Stimulated activated CD4-positive, alpha-beta T cell treated with anti-CD3 and anti-CD28 coated beads, Interleukin-1b, Interleukin-23, amount 100 ng/mL, for 24 hours (primary cell): ENCODE measurements around the gene TGFBRAP1.
A peak's percentile ranks its signal among the peaks of the same experiment; 100 is the strongest.

ENCODE experiments used
- DNase-seq, 4 experiments: peaks; one replicate each; pipeline ENCODE4 v3.0.0-alpha.2; 2020; ENCODE audit warnings: low read depth in 4 of 4, low spot score in 1 of 4

Gene TGFBRAP1

DNA sequence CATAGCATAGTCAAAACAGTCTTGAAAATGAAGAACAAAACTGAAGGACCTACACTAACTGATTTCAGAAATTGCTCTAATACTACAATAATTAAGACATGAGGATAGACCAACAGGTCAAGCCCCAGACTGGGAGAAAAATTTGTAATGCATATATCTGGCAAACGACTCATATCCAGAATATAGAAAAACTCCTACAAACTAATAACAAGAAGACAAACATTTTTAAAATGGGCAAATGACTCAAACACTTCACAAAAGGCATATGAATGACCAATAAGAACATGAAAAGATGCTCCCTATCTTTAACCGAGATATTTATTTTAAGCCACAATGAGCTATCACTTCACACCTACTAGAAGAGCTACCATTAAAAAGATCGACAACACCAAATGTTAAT lies 14.2 kb downstream of the TGFBRAP1 start:
- DNase-seq: no peak

DNA sequence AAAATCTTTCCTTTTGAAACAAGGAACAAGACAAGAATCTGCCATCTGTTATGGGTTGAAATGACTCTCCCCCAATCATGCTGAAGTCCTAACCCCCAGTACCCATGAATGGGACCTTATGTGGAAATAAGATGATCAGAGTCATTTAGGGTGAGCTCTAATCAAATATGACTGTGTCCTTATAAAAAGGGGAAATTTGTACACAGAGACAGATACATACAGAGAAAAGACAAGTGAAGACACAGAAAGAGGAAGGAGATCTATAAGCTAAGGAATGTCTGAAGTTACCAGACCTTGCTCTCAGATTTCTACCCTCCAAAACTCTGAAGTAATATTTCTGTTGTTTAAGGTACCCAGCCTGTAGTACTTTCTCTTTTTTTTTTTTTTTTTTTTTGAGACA lies 15.7 kb downstream of the TGFBRAP1 start:
- no peak for DNase-seq

DNA sequence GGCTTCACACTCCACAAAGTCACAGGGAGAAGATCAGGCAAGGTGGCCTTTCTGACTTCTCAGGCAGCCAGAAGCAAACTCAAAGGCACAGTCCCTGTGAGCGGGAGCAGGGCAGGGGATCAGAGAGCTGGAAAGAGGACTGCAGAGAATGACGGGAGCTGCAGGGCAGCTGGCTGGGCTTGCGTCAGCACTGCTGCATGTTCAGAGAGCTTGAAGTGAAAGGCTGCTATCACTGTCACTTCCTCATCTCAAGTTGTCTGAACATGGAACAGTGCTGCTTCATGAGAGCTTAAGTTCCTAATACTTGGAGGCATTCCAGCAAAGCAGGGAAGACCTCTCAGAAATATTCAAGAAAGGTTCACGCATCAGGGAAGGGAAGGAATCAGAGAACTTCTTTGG lies 20.4 kb downstream of the TGFBRAP1 start:
- no peak for DNase-seq

DNA sequence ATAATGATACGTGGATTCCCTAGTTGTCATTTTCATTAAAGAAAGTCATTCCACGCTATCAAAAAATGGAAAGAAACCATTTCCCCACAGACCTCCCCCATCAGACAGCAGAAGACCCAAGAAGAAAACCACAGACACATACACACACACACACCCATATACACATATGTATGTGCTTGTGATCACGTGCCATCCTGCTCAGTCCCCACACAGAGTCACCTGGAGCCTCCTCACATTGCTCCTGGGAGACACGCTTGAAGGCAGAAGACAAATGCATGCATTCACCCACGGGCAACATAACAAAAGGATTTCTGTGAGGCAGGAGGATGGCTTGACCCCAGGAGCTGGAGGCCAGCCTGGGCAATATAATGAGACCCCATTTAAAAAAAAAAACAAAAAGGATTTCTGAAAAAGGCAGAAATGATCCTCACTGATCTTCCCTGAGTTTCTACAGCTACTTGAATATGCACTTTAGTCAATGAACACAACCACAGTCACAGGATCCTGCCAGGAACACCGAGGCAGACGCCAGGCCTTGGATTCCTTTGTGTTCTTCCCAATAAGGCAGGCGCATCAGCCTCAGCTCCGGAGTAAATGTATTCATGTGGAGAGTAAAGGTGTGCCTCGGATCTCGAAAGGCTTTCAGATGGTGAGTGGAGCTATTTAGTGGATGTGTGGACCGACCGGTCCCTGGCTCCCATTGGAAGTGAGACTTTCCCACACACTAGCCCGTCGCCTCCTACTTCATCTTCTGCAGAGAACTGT lies 21.0 kb downstream of the TGFBRAP1 start:
- no peak for DNase-seq

DNA sequence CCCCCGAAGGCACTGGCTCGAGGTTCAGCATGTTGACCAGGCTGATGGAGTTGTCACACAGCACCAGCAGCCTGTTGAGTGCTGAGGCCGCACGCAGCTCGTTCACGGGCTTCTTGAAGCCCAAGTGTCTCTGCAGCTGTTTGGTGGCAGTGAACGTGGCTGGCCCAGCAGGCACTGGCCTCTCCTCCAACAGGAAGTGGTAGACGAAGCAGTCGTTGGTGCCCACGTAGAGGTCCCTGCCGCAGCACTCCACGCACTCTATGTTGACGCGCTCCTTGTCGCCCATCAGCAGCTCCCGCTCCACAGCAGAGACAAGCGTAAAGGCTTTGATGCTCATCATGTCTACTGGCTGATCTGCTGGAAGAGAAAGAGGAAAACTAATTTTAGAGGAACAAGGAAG lies 21.6 kb downstream of the TGFBRAP1 start:
- no peak for DNase-seq

DNA sequence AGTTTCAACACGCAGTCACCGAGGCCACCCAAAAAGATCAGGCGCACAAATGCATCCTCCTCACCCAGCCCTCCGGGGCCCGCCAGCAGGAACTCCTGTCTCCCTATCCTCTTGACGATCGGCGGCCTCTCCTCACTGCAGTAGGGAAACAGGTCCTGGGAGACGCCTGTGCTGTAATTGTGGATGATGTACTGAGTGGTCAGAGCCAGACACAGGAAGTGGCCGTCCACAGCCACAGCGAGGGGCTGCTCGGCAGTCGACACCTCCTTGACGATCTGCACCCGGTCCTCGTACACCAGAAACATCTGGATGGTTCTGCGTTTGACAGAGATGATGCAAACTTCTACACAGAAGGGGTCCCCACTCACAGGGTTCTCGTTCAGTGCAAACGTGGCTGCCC lies 22.0 kb downstream of the TGFBRAP1 start:
- DNase-seq: no peak

DNA sequence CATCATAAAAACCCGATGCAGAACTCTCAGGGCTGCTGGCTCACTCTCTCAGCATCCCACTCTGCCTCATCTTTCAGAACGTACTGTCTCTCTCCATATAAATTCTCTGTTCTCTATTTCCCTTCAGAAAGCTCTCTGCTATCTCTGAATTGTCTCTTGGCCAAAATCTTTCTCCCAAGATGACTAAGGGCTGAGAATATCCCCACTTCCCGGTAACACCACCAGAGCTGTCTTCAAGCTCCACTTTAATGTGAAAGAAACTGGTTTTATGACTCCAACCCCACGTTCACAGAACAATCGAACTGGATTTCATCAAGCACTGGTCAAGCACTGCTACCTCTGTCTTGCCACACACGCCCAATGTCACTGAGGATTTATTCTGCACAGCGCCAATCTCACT lies 22.4 kb downstream of the TGFBRAP1 start:
- no peak for DNase-seq

DNA sequence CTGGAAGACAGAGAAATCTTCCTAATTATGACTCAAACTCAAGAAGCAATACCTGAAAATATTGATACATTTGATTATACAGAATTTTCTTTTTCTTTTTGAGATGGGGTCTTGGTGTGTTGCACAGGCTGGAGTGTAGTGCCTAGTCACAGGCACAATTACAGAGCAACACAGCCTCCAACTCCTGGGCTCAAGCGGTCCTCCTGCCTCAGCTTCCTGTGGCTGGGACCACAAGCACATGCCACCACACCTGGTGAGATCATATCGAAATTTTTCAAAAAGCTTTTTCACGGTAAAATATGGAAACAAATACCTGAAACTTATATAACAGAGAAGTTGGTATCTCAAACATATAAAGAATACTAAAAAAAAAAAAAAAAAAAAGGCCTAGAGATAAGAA lies 27.9 kb downstream of the TGFBRAP1 start:
- DNase-seq: no peak

DNA sequence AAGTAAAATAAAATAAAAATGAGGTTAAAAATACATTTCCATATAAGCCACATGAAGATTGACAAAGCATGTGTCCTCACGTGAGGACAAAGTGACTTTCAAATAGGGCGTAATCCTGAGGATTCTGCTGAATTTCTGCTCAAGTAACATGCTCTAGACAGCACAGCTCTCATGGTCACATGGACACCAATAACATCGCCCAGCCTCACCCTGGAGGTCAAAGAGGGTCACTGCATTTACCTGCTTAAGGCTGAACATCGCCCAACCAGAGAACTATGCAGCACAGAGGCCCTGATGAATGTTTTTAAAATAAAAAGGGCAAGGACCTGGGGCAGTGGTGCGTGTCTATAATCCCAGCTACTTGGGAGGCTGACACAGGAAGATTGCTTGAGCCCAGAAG lies 30.2 kb downstream of the TGFBRAP1 start:
- DNase-seq: no peak

DNA sequence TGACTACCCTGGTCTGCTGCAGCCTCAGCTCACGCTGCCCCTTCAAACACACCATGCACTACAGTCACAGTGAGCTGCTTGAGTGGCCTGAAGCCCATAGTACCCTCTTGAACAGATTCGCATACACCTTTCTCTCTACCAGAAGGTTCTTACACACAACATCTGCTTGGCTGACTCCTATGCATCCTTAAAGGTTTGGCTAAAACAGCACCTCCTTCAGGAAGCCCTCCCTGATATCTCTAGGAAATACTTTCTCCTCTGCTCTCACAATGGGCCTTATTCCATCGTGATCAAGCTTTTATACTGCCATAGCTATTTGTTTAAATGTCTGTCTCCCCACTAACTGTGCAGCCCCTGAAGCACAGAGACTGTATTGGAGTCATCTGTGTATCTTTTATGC lies 31.5 kb downstream of the TGFBRAP1 start:
- no peak for DNase-seq

DNA sequence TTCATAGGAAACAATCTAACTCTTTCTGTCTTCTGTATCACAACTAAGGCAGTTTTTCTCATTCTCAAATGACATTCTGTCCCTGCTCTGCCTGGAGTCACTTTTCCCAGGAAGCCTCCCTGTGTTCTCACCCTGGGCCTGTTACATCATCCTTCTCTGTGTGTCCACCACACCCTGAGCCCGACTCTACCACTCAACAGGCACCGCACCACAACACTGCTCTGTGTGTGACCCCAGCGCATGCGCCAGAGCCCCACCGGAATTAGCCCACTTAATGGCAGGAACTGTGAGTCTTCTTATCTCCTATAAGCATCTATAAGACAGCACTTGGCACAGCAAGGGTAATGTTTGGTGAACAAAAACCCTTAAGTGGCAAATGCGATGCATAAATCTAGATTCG lies 32.3 kb downstream of the TGFBRAP1 start:
- DNase-seq: no peak

DNA sequence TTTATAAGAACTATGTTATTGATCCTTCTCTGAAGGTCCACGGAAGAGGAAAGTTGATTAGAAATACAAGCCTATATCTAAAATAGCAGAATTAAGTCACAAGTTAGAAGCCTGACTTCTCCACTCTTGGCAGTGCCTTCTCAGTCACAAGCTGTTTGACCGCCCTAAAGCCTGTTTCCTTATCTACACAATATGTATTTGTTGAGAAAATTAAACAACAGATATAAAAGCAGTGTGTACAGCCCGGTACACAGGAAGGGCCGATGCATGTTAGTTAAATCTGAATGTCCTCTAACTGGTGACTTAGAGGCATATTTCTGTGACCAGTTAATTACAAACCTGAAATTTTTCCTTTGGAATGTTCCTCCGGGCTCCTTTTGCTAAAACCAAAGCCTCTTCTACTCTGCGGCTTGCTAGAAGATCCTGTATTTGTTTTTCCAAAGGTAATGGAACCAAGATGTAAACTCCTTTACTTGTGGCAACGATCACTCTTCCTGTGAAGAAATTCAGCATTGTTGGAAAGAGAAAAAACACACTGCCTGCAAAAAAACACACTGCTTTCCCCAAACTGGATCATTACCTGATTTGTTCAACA lies 33.4 kb downstream of the TGFBRAP1 start:
- DNase-seq: no peak

DNA sequence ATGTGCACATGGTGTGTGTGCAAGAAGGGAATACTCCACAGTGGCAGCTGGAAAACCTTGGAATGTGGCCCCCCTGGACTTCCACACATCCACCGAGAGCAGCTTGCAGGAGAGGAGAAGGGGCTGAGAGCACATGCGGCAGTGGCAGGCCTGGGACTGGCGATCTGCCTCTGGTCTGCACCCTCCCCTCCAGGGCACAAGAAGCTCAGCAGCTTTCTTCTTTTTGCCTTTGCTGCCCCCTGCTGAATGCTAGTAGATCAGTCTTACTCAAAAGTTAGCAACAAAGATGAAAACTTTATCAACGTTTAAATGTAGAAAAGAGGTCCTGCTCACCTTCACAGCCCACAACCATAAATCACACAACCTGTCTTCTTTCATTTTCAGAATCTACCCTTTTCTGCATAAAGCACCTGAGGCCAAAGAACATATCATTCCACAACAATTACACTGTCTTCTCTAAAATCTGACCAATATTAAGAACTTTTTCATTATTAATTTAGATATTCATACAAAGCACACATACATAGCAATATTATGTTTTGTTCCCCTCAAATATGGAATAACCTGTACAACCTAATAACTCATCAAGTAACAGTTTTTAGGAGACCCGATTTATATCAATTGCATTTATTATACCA lies 34.6 kb downstream of the TGFBRAP1 start:
- no peak for DNase-seq

DNA sequence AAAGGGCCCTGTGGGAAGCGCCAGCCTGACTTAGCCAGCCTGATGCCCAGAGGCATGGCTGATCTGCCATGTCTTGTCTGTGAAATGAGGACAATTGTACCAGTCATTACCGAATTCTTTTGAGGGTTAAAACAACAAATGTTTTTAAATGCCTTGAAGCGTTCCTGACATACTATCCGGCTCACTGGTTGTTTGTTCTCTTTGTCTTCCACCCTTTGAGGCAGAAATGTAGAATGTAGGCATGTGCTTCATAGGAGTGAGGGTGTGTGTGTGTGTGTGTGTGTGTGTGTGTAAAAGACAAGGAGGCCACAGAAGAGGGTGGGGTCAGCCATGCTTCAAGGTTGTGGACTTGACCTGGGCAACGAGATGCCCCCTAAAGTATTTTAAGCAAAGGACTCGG lies 35.5 kb downstream of the TGFBRAP1 start:
- no peak for DNase-seq

DNA sequence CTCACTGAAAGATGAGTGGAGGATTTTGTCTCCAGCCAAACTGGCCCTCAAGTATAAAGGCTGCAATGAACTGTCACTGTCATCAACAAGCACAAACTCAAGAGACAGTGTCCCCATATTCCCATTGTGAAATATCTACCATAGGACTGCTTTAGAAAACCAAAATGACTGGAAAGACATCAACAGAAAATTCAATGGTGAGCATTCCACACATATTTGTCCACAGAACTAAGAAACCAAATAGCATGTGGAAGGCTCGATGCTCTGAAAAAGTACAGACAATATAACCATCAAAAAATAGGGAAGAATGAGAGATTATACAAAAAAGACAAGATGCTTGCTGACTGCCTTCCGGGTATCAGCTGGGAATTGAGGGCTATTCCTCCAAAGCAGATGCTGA lies 37.6 kb downstream of the TGFBRAP1 start:
- DNase-seq: no peak

DNA sequence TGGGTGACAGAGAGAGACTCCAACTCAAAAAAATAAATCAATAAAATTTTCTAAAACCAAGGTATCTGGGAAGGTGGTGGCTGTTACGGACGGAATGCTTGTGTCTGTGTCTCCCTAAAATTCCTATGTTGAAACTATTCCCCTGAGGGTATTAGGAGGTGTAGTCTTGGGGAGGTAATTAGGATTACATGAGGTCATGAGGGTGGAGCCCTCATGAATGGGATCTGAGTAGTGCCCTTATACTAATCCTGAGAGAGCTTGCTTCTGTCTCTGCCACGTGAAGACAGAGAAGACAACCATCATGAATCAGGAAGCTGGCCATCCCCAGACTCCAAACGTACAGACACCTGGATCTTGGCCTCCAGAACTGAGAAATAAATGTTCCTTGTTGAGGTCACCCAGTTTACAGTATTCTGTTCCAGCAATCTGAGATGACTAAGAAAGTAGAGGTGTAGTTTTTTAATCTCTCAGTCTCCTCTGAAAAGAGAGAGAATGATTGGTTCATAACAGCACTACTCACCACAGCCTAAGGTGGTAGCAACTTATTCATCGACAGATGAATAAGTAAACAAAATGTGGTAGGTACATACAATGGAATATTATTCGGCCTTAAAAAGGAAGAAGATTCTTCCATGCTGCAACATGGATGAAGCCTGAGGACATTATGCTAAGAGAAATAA lies 38.4 kb downstream of the TGFBRAP1 start:
- DNase-seq: no peak

DNA sequence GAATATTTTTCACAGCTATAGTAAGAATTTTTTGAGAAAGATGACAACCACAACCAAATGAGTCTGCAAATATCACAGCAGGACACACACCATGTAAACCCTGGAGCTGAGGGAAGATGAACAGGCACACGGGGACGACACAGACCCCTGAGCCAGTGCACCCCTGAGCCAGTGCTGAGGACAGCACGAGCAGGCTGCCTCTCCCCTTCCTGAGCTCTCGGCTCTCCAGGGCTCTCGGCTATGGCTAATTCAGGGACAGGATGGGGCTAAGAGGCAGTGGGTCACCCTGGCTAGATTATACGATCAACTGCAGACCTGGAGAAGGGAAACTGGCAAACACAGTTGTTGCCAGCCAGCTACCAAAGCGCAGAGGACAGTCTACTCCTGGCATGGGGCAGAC lies 41.4 kb downstream of the TGFBRAP1 start:
- DNase-seq: no peak

DNA sequence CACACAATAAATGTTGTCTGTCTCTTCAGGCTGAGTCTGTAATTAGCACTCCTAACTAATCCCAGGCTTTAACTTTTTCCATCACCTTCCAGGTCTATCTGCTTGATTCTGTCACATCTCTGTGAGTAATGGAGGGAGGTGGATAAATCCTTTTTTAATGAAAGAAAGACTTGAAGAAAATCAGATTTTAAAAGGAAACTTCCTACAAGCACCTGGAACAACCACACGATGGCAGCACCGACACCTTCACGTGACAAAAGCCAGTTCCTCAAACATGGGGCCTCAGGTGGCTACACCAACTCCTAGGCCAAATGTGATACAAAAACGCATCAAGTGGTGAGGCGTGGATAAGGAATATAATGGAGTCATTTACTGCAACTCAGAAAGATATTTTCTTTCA lies 41.8 kb downstream of the TGFBRAP1 start:
- DNase-seq: peak in 2 of 4 experiments; percentile 11 to 18

DNA sequence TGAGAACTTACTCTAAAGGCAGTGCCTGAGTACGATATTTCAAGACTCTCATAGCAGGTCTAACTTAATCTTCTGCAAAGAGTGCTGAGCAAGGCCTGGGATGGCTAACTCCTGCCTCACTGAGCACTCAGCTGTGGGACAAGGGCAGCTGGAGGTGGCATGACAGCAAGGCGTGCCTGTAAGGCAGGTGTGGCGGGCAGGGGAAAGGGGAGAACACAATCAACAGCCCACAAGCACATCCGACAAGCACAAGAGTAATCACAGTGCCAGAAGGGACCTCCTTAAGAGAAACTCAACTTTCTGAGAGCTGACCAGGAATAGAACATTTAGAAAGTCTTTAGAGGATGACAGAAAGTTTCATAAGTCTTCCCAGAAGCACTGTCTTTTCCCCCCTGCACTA lies 46.0 kb downstream of the TGFBRAP1 start:
- DNase-seq: no peak

DNA sequence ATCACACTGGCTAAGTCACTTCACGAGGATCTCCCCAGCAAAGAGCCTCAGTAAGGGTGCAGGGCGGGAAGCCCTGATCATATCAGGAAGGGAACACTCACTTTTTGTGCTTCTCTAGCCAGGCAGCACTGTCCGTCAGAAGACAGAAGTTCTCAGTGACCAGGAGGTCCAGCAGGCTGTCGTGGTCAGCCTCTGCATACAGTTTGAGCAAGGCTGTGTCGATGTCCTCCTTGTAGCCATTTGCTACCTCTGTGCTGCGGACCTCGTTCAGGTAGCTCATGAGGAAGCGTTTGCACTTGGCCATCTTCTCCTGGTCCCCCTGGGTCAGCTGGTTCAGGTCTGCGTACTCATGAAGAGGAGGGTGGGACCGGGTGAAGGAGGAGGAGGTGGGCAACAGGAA lies 49.3 kb downstream of the TGFBRAP1 start:
- no peak for DNase-seq

DNA sequence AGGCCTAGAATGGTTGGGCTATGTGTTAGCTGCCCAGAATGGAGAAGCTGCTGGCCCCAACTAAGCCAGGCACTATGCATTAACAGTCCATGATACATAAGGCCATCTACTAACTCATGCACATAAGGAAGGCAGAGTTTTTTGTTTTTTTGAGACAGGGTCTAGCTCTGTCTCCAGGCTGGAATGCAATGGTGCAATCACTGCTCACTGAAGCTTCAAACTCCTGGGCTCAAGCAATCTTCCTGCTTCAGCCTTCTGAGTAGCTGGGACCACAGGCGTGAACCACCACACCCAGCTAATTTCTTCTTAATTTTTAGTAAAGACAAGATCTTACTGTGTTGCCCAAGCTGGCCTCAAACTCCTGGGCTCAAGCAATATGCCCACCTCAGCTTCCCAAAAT lies 50.4 kb downstream of the TGFBRAP1 start:
- DNase-seq: no peak

DNA sequence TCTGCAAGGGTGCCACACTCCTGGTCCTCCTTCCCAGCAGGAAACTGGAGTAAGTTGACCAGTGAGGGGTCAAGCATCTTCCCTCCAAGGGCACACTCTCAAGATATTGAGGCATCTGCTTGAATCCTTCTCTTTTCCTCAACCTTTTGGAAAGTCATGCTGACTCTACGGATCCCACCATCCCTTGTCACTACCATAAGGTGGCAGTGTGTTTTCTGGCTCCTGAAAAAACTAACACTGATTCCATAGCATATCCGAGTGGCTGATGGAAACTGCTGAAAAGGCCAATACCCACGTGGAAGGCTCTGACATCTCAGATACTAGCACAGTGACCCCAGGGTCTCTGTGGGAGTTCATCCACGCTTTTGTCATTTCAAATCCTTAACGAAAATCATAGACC lies 50.9 kb downstream of the TGFBRAP1 start:
- DNase-seq: no peak
